ENCODE results near the gene ZNRF3. TPM values are rescaled to one million over a fixed set of nuclear protein-coding genes. Genes with fewer than 3 reads are reported as not detected.

The ZNRF3 gene
- total RNA-seq, 1 experiment from 2014 or later = 23.7 TPM

- H3K9me3 Mint-ChIP-seq (ENCODE audit: low read depth, unreplicated experiment) = no peaks in the 10 kb centered on the region
- H3K4me3 Mint-ChIP-seq (ENCODE audit: low read depth, unreplicated experiment) = no peak overlapping the region
- no peaks in the 10 kb centered on the region for H3K27me3 Mint-ChIP-seq (ENCODE audit: unreplicated experiment)
- no peaks in the 10 kb centered on the region for H3K36me3 Mint-ChIP-seq (ENCODE audit: insufficient read depth, unreplicated experiment)
- CTCF ChIA-PET = no interaction called here
- no peak overlapping the region for H3K27ac Mint-ChIP-seq (ENCODE audit: unreplicated experiment)
- peaks cover 44% of the 10 kb centered on the region for H3K4me1 Mint-ChIP-seq (ENCODE audit: low read depth, unreplicated experiment)
- TF ChIP-seq, protein P1, sequence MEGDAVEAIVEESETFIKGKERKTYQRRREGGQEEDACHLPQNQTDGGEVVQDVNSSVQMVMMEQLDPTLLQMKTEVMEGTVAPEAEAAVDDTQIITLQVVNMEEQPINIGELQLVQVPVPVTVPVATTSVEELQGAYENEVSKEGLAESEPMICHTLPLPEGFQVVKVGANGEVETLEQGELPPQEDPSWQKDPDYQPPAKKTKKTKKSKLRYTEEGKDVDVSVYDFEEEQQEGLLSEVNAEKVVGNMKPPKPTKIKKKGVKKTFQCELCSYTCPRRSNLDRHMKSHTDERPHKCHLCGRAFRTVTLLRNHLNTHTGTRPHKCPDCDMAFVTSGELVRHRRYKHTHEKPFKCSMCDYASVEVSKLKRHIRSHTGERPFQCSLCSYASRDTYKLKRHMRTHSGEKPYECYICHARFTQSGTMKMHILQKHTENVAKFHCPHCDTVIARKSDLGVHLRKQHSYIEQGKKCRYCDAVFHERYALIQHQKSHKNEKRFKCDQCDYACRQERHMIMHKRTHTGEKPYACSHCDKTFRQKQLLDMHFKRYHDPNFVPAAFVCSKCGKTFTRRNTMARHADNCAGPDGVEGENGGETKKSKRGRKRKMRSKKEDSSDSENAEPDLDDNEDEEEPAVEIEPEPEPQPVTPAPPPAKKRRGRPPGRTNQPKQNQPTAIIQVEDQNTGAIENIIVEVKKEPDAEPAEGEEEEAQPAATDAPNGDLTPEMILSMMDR (IDR thresholded peaks at IDR 0.05; ENCODE audit: unreplicated experiment) = no peak
- intact Hi-C loops (cut with micrococcal nuclease; ENCODE audit: unreplicated experiment) = no loop called here
- BruUV-seq (replicated peaks) = no TSS peak
- DNase-seq = no peak
Observed at GRCh38 chr22:28891156-28891733, 7.9 kb downstream of the ZNRF3 start.

GRCh38 chr22:28892175-28892731, 8.9 kb downstream of the ZNRF3 start:
- CTCF ChIA-PET = no interaction called here
- TF ChIP-seq, protein P1 (IDR thresholded peaks at IDR 0.05; ENCODE audit: unreplicated experiment) = no peak
- intact Hi-C loops (cut with micrococcal nuclease; ENCODE audit: unreplicated experiment) = no loop called here
- no peak overlapping the region for H3K27ac Mint-ChIP-seq (ENCODE audit: unreplicated experiment)
- peaks cover 47% of the 10 kb centered on the region for H3K4me1 Mint-ChIP-seq (ENCODE audit: low read depth, unreplicated experiment)
- no peaks in the 10 kb centered on the region for H3K9me3 Mint-ChIP-seq (ENCODE audit: low read depth, unreplicated experiment)
- no peaks in the 10 kb centered on the region for H3K27me3 Mint-ChIP-seq (ENCODE audit: unreplicated experiment)
- no peaks in the 10 kb centered on the region for H3K36me3 Mint-ChIP-seq (ENCODE audit: insufficient read depth, unreplicated experiment)
- BruUV-seq (replicated peaks) = no TSS peak
- no peak for DNase-seq
- no peak overlapping the region for H3K4me3 Mint-ChIP-seq (ENCODE audit: low read depth, unreplicated experiment)

DNA sequence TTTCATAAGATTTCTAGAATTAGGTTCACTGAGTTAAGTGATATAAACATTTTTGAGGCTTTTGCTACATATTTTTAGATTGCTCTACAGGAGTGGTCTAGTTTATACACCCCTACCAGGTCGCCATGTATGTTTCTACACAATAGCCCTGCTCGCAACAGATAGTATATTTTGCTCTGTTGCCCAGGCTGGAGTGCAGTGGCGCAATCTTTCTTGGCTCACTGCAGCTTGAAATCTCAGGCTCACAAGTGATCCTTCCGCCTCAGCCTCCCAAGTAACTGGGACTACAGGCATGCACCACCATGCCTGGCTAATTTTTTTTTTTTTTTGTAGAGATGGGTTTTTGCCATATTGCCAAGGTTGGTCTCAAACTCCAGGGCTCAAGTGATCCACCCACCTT, 10.4 kb downstream of the ZNRF3 start:
- CTCF ChIA-PET = no interaction called here
- intact Hi-C loops (cut with micrococcal nuclease; ENCODE audit: unreplicated experiment) = no loop called here
- H3K4me3 Mint-ChIP-seq (ENCODE audit: low read depth, unreplicated experiment) = no peak overlapping the region
- H3K27me3 Mint-ChIP-seq (ENCODE audit: unreplicated experiment) = no peaks in the 10 kb centered on the region
- BruUV-seq (replicated peaks) = no TSS peak
- TF ChIP-seq, protein P1 (IDR thresholded peaks at IDR 0.05; ENCODE audit: unreplicated experiment) = no peak
- no peak for DNase-seq
- H3K4me1 Mint-ChIP-seq (ENCODE audit: low read depth, unreplicated experiment) = peaks cover 41% of the 10 kb centered on the region
- H3K9me3 Mint-ChIP-seq (ENCODE audit: low read depth, unreplicated experiment) = no peaks in the 10 kb centered on the region
- no peak overlapping the region for H3K27ac Mint-ChIP-seq (ENCODE audit: unreplicated experiment)
- no peaks in the 10 kb centered on the region for H3K36me3 Mint-ChIP-seq (ENCODE audit: insufficient read depth, unreplicated experiment)

GRCh38 chr22:28894334-28894733, 11.0 kb downstream of the ZNRF3 start:
- intact Hi-C loops (cut with micrococcal nuclease; ENCODE audit: unreplicated experiment) = no loop called here
- CTCF ChIA-PET = no interaction called here
- H3K27me3 Mint-ChIP-seq (ENCODE audit: unreplicated experiment) = no peaks in the 10 kb centered on the region
- H3K27ac Mint-ChIP-seq (ENCODE audit: unreplicated experiment) = no peak overlapping the region
- H3K4me3 Mint-ChIP-seq (ENCODE audit: low read depth, unreplicated experiment) = no peak overlapping the region
- no peak for DNase-seq
- no peaks in the 10 kb centered on the region for H3K36me3 Mint-ChIP-seq (ENCODE audit: insufficient read depth, unreplicated experiment)
- no TSS peak for BruUV-seq (replicated peaks)
- peaks cover 41% of the 10 kb centered on the region for H3K4me1 Mint-ChIP-seq (ENCODE audit: low read depth, unreplicated experiment)
- TF ChIP-seq, protein P1 (IDR thresholded peaks at IDR 0.05; ENCODE audit: unreplicated experiment) = no peak
- H3K9me3 Mint-ChIP-seq (ENCODE audit: low read depth, unreplicated experiment) = no peaks in the 10 kb centered on the region

Data from Calu3 (cell line).